HCT116 (cell line): Measurements from ENCODE around the gene TSPAN31. TPM values are rescaled to one million over a fixed set of nuclear protein-coding genes. Genes with fewer than 3 reads are reported as not detected.

Source experiments
- ATAC-seq: fragments of 200-7000 bp; cut with Tn5 transposase; 2 replicates; pipeline ENCODE4 v1.9.1; 2020; ENCODE audit warnings: mild to moderate bottlenecking, moderate library complexity
- BruUV-seq: library from RNA; stranded (reverse); fragments of 400-500 nt; replicated peaks from 2 replicates; lab custom pipeline; 2021; lab: Mats Ljungman, UMichigan
- CTCF ChIA-PET: fragments of 300-600 bp; sonication (Branson Sonifier 250); formaldehyde crosslinking; loops from one replicate; lab custom pipeline; 2021; ENCODE audit warnings: antibody characterized with exemption; lab: Charles Lee
- POLR2A ChIA-PET: fragments of 300-600, 350-600 bp; sonication (Branson Sonifier 250); formaldehyde crosslinking; loops from one replicate; lab custom pipeline; 2021; ENCODE audit warnings: antibody characterized with exemption; lab: Charles Lee
- RAD21 ChIA-PET, 2 experiments: fragments of 300-600 bp; sonication (Branson Sonifier 250); formaldehyde crosslinking; loops; one replicate each; lab custom pipeline; 2023; ENCODE audit warnings: low total read pairs in 2 of 2; ENCODE audit not compliant: uncharacterized antibody in 2 of 2, unreplicated experiment in 2 of 2, low non-redundant PET in 1 of 2; lab: Charles Lee
- DNase-seq: peaks from one replicate; pipeline ENCODE4 v3.0.0-alpha.2; 2010; ENCODE audit warnings: low read depth, low spot score
- H2AFZ ChIP-seq: fragments of 200-600 bp; shearing (Covaris generic), sonication (generic); 2 replicates; pipeline ENCODE4 v1.6.1; 2017; ENCODE audit warnings: low read depth, mixed run types, mixed read lengths, antibody characterized with exemption, low read length; ENCODE audit not compliant: poor library complexity, severe bottlenecking
- H3K27ac ChIP-seq: 2 replicates; pipeline ENCODE4 v1.5.1; 2012; ENCODE audit warnings: low read depth, low read length
- H3K27me3 ChIP-seq: fragments of 200-600 bp; sonication (generic); 2 replicates; pipeline ENCODE4 v1.6.1; 2016; ENCODE audit warnings: mixed run types, low read length, mixed read lengths; ENCODE audit not compliant: insufficient read depth
- H3K36me3 ChIP-seq, 2 experiments: fragments of 200-500 bp in 1 of 2; fragments of 200-600 bp in 1 of 2; sonication (Bioruptor generic) in 1 of 2; sonication (generic) in 1 of 2; 2 replicates each; pipeline versions ENCODE4 v1.5.1 to v1.6.1; 2014 to 2016; ENCODE audit warnings: low read length in 2 of 2, inconsistent platforms in 1 of 2, mixed read lengths in 1 of 2, mixed run types in 1 of 2; ENCODE audit not compliant: insufficient read depth in 2 of 2, control insufficient read depth in 1 of 2
- H3K4me1 ChIP-seq, 2 experiments: fragments of 200-600 bp in 1 of 2; sonication (generic) in 1 of 2; 2 replicates each; pipeline versions ENCODE4 v1.5.1 to v1.6.1; 2012 to 2017; ENCODE audit warnings: low read length in 2 of 2, inconsistent platforms in 1 of 2, mild to moderate bottlenecking in 1 of 2, mixed read lengths in 1 of 2, mixed run types in 1 of 2, moderate library complexity in 1 of 2; ENCODE audit not compliant: insufficient read depth in 2 of 2, control insufficient read depth in 1 of 2
- H3K4me2 ChIP-seq: fragments of 200-600 bp; sonication (generic); 2 replicates; pipeline ENCODE4 v1.6.1; 2017; ENCODE audit warnings: mixed run types, low read length, mixed read lengths
- H3K4me3 ChIP-seq, 2 experiments: fragments of 200-600 bp in 1 of 2; sonication (generic) in 1 of 2; replicated peaks in 1 of 2; 2 replicates each; pipeline ENCODE4 v1.5.1; 2011 to 2016; ENCODE audit warnings: low read length in 2 of 2, control low read depth in 1 of 2, low read depth in 1 of 2, mild to moderate bottlenecking in 1 of 2, mixed read lengths in 1 of 2, mixed run types in 1 of 2
- H3K79me2 ChIP-seq: fragments of 200-600 bp; sonication (generic); 2 replicates; pipeline ENCODE4 v1.6.1; 2017; ENCODE audit warnings: mild to moderate bottlenecking, mixed run types, low read length, moderate library complexity, mixed read lengths; ENCODE audit not compliant: insufficient read depth
- H3K9ac ChIP-seq: fragments of 200-600 bp; sonication (generic); 2 replicates; pipeline ENCODE4 v1.6.1; 2016; ENCODE audit warnings: low read length, mixed read lengths
- H3K9me2 ChIP-seq: fragments of 200-600 bp; sonication (generic), shearing (Covaris generic); 2 replicates; pipeline ENCODE4 v1.6.1; 2017; ENCODE audit warnings: mixed run types, mild to moderate bottlenecking, moderate library complexity; ENCODE audit not compliant: insufficient read depth
- H3K9me3 ChIP-seq, 2 experiments: fragments of 200-500 bp in 1 of 2; fragments of 200-600 bp in 1 of 2; sonication (Bioruptor generic) in 1 of 2; sonication (generic) in 1 of 2; 2 replicates each; pipeline ENCODE4 v1.6.1; 2014 to 2017; ENCODE audit warnings: low read length in 2 of 2, mixed read lengths in 2 of 2, inconsistent platforms in 1 of 2, low read depth in 1 of 2, mild to moderate bottlenecking in 1 of 2, mixed run types in 1 of 2, moderate library complexity in 1 of 2; ENCODE audit not compliant: control insufficient read depth in 1 of 2, insufficient read depth in 1 of 2
- H4K20me1 ChIP-seq: fragments of 200-600 bp; sonication (generic), shearing (Covaris generic); 2 replicates; pipeline ENCODE4 v1.6.1; 2017; ENCODE audit warnings: mixed run types, mild to moderate bottlenecking, moderate library complexity; ENCODE audit not compliant: insufficient read depth
- CBX3 ChIP-seq: IDR thresholded peaks from 2 replicates; pipeline ENCODE4 v1.6.1; 2012; ENCODE audit warnings: low read depth
- CEBPB ChIP-seq: IDR thresholded peaks from 2 replicates; pipeline ENCODE4 v1.6.1; 2012; ENCODE audit warnings: low read depth
- FOSL1 ChIP-seq: IDR thresholded peaks from 2 replicates; pipeline ENCODE4 v1.6.1; 2012; ENCODE audit warnings: low read depth
- POLR2A ChIP-seq: IDR thresholded peaks from 2 replicates; pipeline ENCODE4 v1.7.0; 2011; ENCODE audit warnings: borderline replicate concordance; ENCODE audit not compliant: insufficient read depth, insufficient read length; ENCODE audit errors: extremely low read depth
- POLR2AphosphoS5 ChIP-seq: IDR thresholded peaks from 2 replicates; pipeline ENCODE4 v1.6.1; 2011; ENCODE audit warnings: mild to moderate bottlenecking, low read depth, low read length, moderate library complexity
- SIN3A ChIP-seq: IDR thresholded peaks from 2 replicates; pipeline ENCODE4 v1.6.1; 2012; ENCODE audit warnings: low read depth
- SP1 ChIP-seq: IDR thresholded peaks from 2 replicates; pipeline ENCODE4 v1.6.1; 2012; ENCODE audit warnings: low read depth
- TCF7L2 ChIP-seq: IDR thresholded peaks from 2 replicates; pipeline ENCODE4 v1.7.0; 2011; ENCODE audit warnings: borderline replicate concordance, inconsistent platforms; ENCODE audit not compliant: insufficient read depth, insufficient read length; ENCODE audit errors: extremely low read depth
- YY1 ChIP-seq: IDR thresholded peaks from 2 replicates; pipeline ENCODE4 v1.6.1; 2011; ENCODE audit warnings: low read length, low read depth, moderate library complexity, mild to moderate bottlenecking; ENCODE audit not compliant: insufficient replicate concordance; ENCODE audit errors: extremely low read depth
- ZNF274 ChIP-seq: fragments of 200-500 bp; sonication (Bioruptor generic); IDR thresholded peaks from 2 replicates; pipeline ENCODE4 v1.6.1; 2014; ENCODE audit warnings: mild to moderate bottlenecking, low read depth, low read length, inconsistent platforms
- intact Hi-C: fragments of 100-400 bp; cut with micrococcal nuclease; formaldehyde crosslinking; loops from 2 replicates; pipeline ENCODE4 v1.10.0; 2022
- total RNA-seq: library from RNA; stranded (reverse); gene quantifications from one replicate; pipeline ENCODE4 v1.2.1, GENCODE V29; 2021; ENCODE audit not compliant: unreplicated experiment

The TSPAN31 gene
- total RNA-seq, 1 experiment from 2014 or later, result 14.9 TPM

GRCh38 chr12:57753756-57754337 lies 9.0 kb downstream of the TSPAN31 start (continued):
- TF ChIP-seq SP1 (no peak), SIN3A (no peak), FOSL1 (no peak), CEBPB (no peak), TCF7L2 (no peak), ZNF274 (no peak), CBX3 (no peak), YY1 (no peak), POLR2AphosphoS5 (no peak)

GRCh38 chr12:57754411-57755193 lies 9.8 kb downstream of the TSPAN31 start, which contains the start of gene MARCHF9:
Gene MARCHF9 (plus strand): TSS chr12:57755103. CDS start chr12:57755529, 426 bp downstream.
- peak within 1 kb of the TSS; percentile 48 for H3K9ac ChIP-seq

More at GRCh38 chr12:57754411-57755193, 9.8 kb downstream of the TSPAN31 start, which contains the start of gene MARCHF9:
- H3K4me3 ChIP-seq, result peak within 1 kb of the TSS; percentile 59 to 64
- ChIA-PET POLR2A (interaction anchor here (1.2 kb wide), 1 partner anchor 12 kb away, joined by 4 read pairs; the partner anchor contains the start of gene CYP27B1), RAD21 (no interaction called here), CTCF (interaction anchor here (0.8 kb wide), 1 partner anchor 10 kb away, joined by 3 read pairs; the partner anchor contains the start of gene TSPAN31)
- H3K79me2 ChIP-seq, result peaks cover 25% of the 10 kb centered on the region
- ATAC-seq (peak; percentile 66), DNase-seq (no peak)
- intact Hi-C loops, result no loop called here
- no peaks in the 10 kb centered on the region for H4K20me1 ChIP-seq
- peak within 1 kb of the TSS; percentile 93 for H3K4me2 ChIP-seq
- H3K9me2 ChIP-seq, result no peaks in the 10 kb centered on the region
- peak within 1 kb of the TSS; percentile 29 for H2AFZ ChIP-seq
- TF ChIP-seq POLR2A (no peak), POLR2AphosphoS5 (peak; percentile 53; the same call in 1 of the 2 replicates)
- peak within 1 kb of the TSS; percentile 58; the same call in 1 of the 2 replicates for H3K27ac ChIP-seq
- no peaks in the 10 kb centered on the region for H3K9me3 ChIP-seq
- H3K36me3 ChIP-seq, result peaks cover 6 to 12% of the 10 kb centered on the region in 2 experiments; a peak in 2 of 4 replicates
- H3K4me1 ChIP-seq, result peaks cover 20 to 46% of the 10 kb centered on the region in 2 experiments
- no TSS peak for BruUV-seq
- no peaks in the 10 kb centered on the region for H3K27me3 ChIP-seq
